Stimulated activated naive B cell treated with anti-CD40 and anti-IgM and Interleukin-4, amounts not matched to agents 10 μg/mL and 1 μg/mL and 100 μg/mL, for 72 hours (primary cell): ENCODE data around the gene HHIP.
A peak's percentile ranks its signal among the peaks of the same experiment; 100 is the strongest.

Experiments used
- ATAC-seq, 2 donors: fragments of 150-1000 bp; cut with Tn5 transposase; replicated peaks; 2 replicates each; pipeline ENCODE4 v1.10.0; 2021; ENCODE audit warnings: moderate library complexity in 1 of 2
- DNase-seq: peaks from one replicate; pipeline ENCODE4 v3.0.0; 2021
- H3K27ac Mint-ChIP-seq: one replicate; pipeline ENCODE4 v1.8.0; 2022; ENCODE audit warnings: mild to moderate bottlenecking, mixed read lengths
- H3K27me3 Mint-ChIP-seq, 2 donors: one replicate each; pipeline ENCODE4 v1.8.0; 2022; ENCODE audit warnings: mixed read lengths in 2 of 2
- H3K36me3 Mint-ChIP-seq, 2 donors: one replicate each; pipeline ENCODE4 v1.8.0; 2022; ENCODE audit warnings: mixed read lengths in 2 of 2, mild to moderate bottlenecking in 1 of 2
- H3K4me1 Mint-ChIP-seq, 2 donors: one replicate each; pipeline ENCODE4 v1.8.0; 2022; ENCODE audit warnings: mixed read lengths in 2 of 2, mild to moderate bottlenecking in 1 of 2
- H3K4me3 Mint-ChIP-seq, 2 donors: one replicate each; pipeline ENCODE4 v1.8.0; 2022; ENCODE audit warnings: mild to moderate bottlenecking in 2 of 2, mixed read lengths in 2 of 2, moderate library complexity in 1 of 2
- H3K9me3 Mint-ChIP-seq, 2 donors: one replicate each; pipeline ENCODE4 v1.8.0; 2022; ENCODE audit warnings: mixed read lengths in 2 of 2, mild to moderate bottlenecking in 1 of 2

HHIP gene

GRCh38 chr4:144709159-144709558 is 63.2 kb downstream of the HHIP start:
- Mint-ChIP-seq H3K27ac (no peak overlapping the region), H3K36me3 (no peaks in the 10 kb centered on the region), H3K9me3 (no peaks in the 10 kb centered on the region), H3K27me3 (no peaks in the 10 kb centered on the region), H3K4me1 (no peaks in the 10 kb centered on the region), H3K4me3 (no peak overlapping the region)
- DNase-seq (no peak), ATAC-seq (no peak)

GRCh38 chr4:144709793-144710525 is 64.0 kb downstream of the HHIP start:
- Mint-ChIP-seq H3K4me3 (no peak overlapping the region), H3K36me3 (no peaks in the 10 kb centered on the region), H3K27ac (no peak overlapping the region), H3K4me1 (peaks cover 0 to 2% of the 10 kb centered on the region in 2 donors), H3K9me3 (no peaks in the 10 kb centered on the region), H3K27me3 (no peaks in the 10 kb centered on the region)
- ATAC-seq (no peak), DNase-seq (no peak)

GRCh38 chr4:144710526-144710912 is 64.6 kb downstream of the HHIP start:
- no peak overlapping the region for H3K27ac Mint-ChIP-seq
- no peaks in the 10 kb centered on the region for H3K9me3 Mint-ChIP-seq
- H3K4me3 Mint-ChIP-seq = no peak overlapping the region
- DNase-seq (no peak), ATAC-seq (no peak)
- peaks cover 0 to 7% of the 10 kb centered on the region in 2 donors for H3K4me1 Mint-ChIP-seq
- no peaks in the 10 kb centered on the region for H3K27me3 Mint-ChIP-seq
- no peaks in the 10 kb centered on the region for H3K36me3 Mint-ChIP-seq

GRCh38 chr4:144711700-144712456 is 65.9 kb downstream of the HHIP start:
- Mint-ChIP-seq H3K4me1 (peaks cover 0 to 7% of the 10 kb centered on the region in 2 donors), H3K27ac (no peak overlapping the region), H3K36me3 (no peaks in the 10 kb centered on the region), H3K9me3 (no peaks in the 10 kb centered on the region), H3K27me3 (no peaks in the 10 kb centered on the region), H3K4me3 (no peak overlapping the region)
- DNase-seq (no peak), ATAC-seq (no peak)

GRCh38 chr4:144712775-144713174 is 66.8 kb downstream of the HHIP start:
- Mint-ChIP-seq H3K27me3 (no peaks in the 10 kb centered on the region), H3K36me3 (no peaks in the 10 kb centered on the region), H3K4me1 (peaks cover 0 to 7% of the 10 kb centered on the region in 2 donors), H3K27ac (no peak overlapping the region), H3K9me3 (no peaks in the 10 kb centered on the region), H3K4me3 (no peak overlapping the region)
- DNase-seq (no peak), ATAC-seq (no peak)

- DNase-seq = no peak
- Mint-ChIP-seq H3K36me3 (no peaks in the 10 kb centered on the region), H3K4me1 (peaks cover 0 to 7% of the 10 kb centered on the region in 2 donors), H3K27ac (no peak overlapping the region), H3K9me3 (no peaks in the 10 kb centered on the region), H3K27me3 (no peaks in the 10 kb centered on the region), H3K4me3 (no peak overlapping the region)
- ATAC-seq = no peak
These were observed 68.2 kb downstream of the HHIP start for GRCh38 chr4:144714166-144714565.

- H3K4me1 Mint-ChIP-seq = peaks cover 0 to 7% of the 10 kb centered on the region in 2 donors
- H3K4me3 Mint-ChIP-seq = no peak overlapping the region
- DNase-seq = no peak
- no peaks in the 10 kb centered on the region for H3K36me3 Mint-ChIP-seq
- H3K9me3 Mint-ChIP-seq = no peaks in the 10 kb centered on the region
- H3K27ac Mint-ChIP-seq = no peak overlapping the region
- no peaks in the 10 kb centered on the region for H3K27me3 Mint-ChIP-seq
- peak; percentile 61 to 85 for ATAC-seq
These were observed 69.3 kb downstream of the HHIP start for GRCh38 chr4:144715230-144715629.

GRCh38 chr4:144716778-144717177 is 70.8 kb downstream of the HHIP start:
- Mint-ChIP-seq H3K9me3 (no peaks in the 10 kb centered on the region), H3K27ac (no peak overlapping the region), H3K4me1 (peaks cover 0 to 7% of the 10 kb centered on the region in 2 donors), H3K36me3 (no peaks in the 10 kb centered on the region), H3K27me3 (no peaks in the 10 kb centered on the region), H3K4me3 (no peak overlapping the region)
- ATAC-seq (no peak), DNase-seq (no peak)

- Mint-ChIP-seq H3K36me3 (no peaks in the 10 kb centered on the region), H3K27ac (no peak overlapping the region), H3K27me3 (no peaks in the 10 kb centered on the region), H3K9me3 (no peaks in the 10 kb centered on the region), H3K4me3 (no peak overlapping the region), H3K4me1 (peaks cover 0 to 7% of the 10 kb centered on the region in 2 donors)
- ATAC-seq = no peak
- no peak for DNase-seq
These were observed 73.1 kb downstream of the HHIP start for GRCh38 chr4:144718958-144719512.

GRCh38 chr4:144720491-144720890 is 74.5 kb downstream of the HHIP start:
- no peak for ATAC-seq
- Mint-ChIP-seq H3K4me3 (no peak overlapping the region), H3K27me3 (no peaks in the 10 kb centered on the region), H3K27ac (no peak overlapping the region), H3K36me3 (no peaks in the 10 kb centered on the region), H3K9me3 (no peaks in the 10 kb centered on the region), H3K4me1 (no peaks in the 10 kb centered on the region)
- DNase-seq = no peak

- no peaks in the 10 kb centered on the region for H3K36me3 Mint-ChIP-seq
- H3K4me1 Mint-ChIP-seq = no peaks in the 10 kb centered on the region
- H3K9me3 Mint-ChIP-seq = no peaks in the 10 kb centered on the region
- no peak overlapping the region for H3K27ac Mint-ChIP-seq
- no peak overlapping the region for H3K4me3 Mint-ChIP-seq
- ATAC-seq (no peak), DNase-seq (no peak)
- H3K27me3 Mint-ChIP-seq = no peaks in the 10 kb centered on the region
These were observed 76.0 kb downstream of the HHIP start for GRCh38 chr4:144721994-144722393.

- H3K36me3 Mint-ChIP-seq = no peaks in the 10 kb centered on the region
- ATAC-seq = no peak
These were observed 77.5 kb downstream of the HHIP start for GRCh38 chr4:144723471-144723870.

DNA sequence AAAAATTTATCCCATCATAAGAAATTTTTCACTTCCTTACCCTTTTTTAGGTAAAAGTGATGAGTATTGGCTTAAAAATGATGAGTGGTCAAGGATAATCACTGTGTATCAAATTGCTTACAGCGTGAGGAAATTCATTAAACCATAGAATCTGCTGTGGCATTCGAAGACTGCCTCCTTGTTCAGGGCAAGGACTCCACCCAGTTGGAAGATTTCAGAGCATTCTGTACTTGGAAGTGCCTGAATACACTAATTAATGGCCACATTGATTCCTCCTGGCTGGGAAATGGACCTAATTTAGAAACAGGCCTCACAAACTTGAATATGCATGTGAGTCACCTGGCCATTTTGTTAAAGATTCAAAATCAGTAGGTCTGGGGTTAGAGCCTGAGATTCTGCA is 83.2 kb downstream of the HHIP start:
- Mint-ChIP-seq H3K36me3 (no peaks in the 10 kb centered on the region), H3K27me3 (no peaks in the 10 kb centered on the region), H3K27ac (no peak overlapping the region), H3K4me3 (no peak overlapping the region), H3K4me1 (no peaks in the 10 kb centered on the region), H3K9me3 (no peaks in the 10 kb centered on the region)
- DNase-seq (no peak), ATAC-seq (no peak)

More at GRCh38 chr4:144723471-144723870, 77.5 kb downstream of the HHIP start:
- Mint-ChIP-seq H3K4me3 (no peak overlapping the region), H3K4me1 (no peaks in the 10 kb centered on the region), H3K27me3 (no peaks in the 10 kb centered on the region), H3K9me3 (no peaks in the 10 kb centered on the region), H3K27ac (no peak overlapping the region)
- DNase-seq = no peak

GRCh38 chr4:144732584-144733428 is 86.8 kb downstream of the HHIP start:
- Mint-ChIP-seq H3K4me1 (no peaks in the 10 kb centered on the region), H3K27ac (no peak overlapping the region), H3K4me3 (no peak overlapping the region), H3K27me3 (no peaks in the 10 kb centered on the region), H3K9me3 (no peaks in the 10 kb centered on the region), H3K36me3 (no peaks in the 10 kb centered on the region)
- no peak for DNase-seq
- no peak for ATAC-seq
